GM19438 (cell line): Measurements from ENCODE around the gene CUX1.
"Not testable (repeated sequence)": the region's sequence is repeated elsewhere in the genome, so short reads cannot be mapped to it uniquely, and the experiment has no call there.

Source experiments
- ATAC-seq: cut with Tn5 transposase; IDR thresholded peaks from one replicate; pipeline ENCODE4 v1.9.1; 2021; ENCODE audit warnings: low read depth; ENCODE audit not compliant: unreplicated experiment

The CUX1 gene

DNA sequence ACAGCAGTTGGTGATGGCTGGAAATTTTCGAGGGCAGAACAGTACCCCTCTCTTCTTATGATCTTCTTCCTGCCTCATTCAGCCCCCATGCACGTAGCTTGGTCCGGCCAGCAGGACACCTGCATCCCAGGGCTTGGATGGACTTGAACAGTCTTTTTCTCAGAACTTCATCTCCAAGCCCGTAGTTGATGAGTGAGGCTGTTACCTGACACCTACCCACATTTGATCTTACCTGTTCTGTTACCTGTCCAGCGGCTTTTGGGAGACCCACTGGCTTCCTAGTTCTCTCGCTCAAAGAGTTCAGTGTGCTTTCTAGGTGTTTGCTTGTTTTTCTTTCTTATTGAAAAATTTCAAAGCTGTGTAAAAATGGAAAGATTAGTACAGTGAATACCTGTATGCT lies 212.2 kb downstream of the CUX1 start:
- ATAC-seq = no peak

DNA sequence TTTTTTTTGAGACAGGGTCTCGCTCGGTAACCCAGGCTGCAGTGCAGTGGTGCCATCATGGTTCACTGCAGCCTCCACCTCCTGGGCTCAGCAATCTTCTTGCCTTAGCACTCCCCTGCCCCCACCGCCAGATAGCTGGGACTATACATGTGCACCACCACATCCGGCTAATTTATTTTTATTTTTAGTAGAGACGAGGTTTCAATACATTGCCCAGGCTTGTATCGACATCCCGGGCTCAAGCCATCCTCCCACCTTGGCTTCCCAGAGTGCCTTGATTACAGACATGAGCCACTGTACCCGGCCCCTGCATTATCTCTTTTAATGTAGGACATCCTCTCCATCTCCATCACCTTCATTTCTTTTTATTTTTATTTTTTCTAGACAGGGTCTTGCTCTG lies 213.3 kb downstream of the CUX1 start:
- ATAC-seq = no peak

DNA sequence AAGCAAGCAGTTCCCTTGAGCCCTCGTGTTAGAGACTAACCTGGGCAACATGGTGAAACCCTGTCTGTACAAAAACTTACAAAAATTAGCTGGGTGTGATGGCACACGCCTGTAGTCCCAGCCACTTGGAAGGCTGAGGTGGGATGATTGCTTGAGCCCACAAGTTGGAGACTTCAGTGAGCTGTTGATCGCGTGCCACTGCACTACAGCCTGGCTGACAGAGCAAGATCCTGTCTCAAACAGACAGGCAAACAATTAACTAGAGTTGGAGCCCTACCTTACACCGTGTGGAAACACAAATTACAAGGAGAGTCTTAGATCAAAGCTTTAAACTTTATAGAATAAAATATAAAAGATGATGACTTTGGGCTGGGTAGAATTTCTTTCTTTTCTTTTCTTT lies 219.5 kb downstream of the CUX1 start:
- no peak for ATAC-seq

DNA sequence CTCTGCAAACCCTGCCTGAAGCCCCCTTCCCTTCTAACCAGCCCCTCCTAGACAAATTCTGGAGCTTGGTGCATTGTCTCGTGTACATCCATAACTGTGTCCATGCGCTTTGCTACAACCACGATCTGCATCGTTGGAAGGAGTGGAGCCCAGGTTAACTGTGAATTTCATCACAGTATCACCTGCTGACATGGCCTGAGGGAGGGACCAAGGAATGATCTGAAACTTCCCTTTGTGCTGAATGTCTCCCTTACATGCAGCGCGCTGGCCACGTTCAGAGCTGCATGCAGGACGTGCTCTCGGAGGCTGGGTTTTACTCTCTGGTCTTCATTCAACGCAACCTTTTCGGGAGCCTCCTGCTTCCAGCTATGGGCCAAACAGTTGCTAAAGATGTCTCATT lies 222.3 kb downstream of the CUX1 start:
- no peak for ATAC-seq

DNA sequence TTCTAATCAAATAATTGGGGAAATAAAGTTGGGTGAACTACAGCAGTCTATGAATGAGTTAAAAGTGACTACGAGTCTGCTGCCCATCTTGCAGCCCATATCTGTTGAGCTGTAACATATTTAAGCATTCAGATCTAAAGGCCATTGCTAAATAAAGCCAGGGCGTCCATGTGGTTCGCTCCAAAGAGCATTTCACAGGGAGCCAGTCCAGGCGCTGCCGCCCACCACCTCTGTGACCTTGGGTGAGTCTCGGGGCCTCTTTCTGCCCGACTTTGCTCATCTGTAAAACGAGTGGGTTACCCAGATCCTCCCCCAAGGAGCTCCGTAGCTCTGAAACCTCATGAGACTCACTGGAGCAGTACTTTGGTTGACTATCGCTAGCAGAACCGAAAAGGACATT lies 223.1 kb downstream of the CUX1 start:
- ATAC-seq = no peak

DNA sequence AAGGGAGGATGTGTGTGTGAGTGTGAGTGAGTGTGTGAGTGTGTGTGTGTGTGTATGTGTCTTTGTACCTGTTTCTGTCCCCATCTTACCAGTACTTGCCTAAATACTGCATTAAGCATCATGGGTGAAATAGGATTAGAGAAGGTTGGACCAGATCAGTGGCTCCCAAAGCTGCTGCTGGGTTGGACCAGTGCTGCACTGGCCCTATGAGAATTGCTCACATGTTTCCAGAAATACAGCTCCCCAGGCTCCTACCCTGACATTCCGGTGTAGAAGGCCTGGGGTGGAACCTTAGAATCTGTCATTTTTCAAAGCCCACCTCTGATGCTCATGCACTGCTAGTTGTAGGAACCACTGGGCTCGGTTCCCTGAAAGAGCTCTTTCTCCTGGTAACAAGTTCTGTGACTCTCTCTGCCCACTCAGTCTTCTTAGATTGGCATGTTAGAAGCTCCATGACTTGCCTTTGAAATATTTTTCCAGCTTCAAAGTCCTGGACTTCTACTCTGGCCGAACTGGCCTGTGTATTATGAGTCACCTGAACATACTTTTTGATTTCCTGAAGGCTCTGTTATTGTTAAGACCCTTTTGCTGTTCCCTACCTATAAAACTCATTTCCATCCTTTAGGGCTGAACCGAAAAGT lies 224.7 kb downstream of the CUX1 start:
- no peak for ATAC-seq

DNA sequence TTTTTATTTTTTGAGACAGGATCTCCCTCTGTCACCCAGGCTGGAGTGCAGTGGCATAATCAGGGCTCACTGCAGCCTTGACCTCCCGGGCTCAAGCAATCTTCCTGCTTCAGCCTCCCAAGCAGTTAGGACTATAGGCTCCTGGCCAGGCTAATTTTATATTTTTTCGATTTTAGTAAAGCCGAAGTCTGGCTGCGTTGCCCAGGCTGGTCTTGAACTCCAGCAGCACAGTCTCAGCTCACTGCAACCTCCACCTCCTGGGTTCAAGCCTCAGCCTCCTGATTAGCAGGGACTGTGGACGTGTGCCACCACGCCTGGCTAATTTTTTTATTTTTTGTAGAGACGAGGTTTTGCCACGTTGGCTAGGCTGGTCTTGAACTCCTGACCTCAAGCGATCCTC lies 225.4 kb downstream of the CUX1 start:
- ATAC-seq = not testable (repeated sequence)

DNA sequence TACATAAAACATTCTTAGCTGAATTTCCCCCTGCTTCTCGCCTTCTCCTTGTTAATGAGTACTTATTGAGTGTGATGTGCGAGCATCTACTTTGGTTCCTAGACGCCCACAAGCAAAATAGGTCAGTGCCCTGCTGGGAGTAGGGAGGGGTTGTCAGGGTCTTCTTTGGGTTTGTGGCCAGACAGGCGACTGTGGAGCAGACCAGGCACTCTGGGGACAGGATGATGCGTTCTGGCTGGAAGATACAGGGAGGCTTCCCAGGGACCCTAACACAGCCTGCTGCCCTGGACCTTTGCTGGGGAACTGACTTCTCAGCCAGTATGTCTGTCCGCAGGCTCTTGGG lies 227.2 kb downstream of the CUX1 start:
- no peak for ATAC-seq

DNA sequence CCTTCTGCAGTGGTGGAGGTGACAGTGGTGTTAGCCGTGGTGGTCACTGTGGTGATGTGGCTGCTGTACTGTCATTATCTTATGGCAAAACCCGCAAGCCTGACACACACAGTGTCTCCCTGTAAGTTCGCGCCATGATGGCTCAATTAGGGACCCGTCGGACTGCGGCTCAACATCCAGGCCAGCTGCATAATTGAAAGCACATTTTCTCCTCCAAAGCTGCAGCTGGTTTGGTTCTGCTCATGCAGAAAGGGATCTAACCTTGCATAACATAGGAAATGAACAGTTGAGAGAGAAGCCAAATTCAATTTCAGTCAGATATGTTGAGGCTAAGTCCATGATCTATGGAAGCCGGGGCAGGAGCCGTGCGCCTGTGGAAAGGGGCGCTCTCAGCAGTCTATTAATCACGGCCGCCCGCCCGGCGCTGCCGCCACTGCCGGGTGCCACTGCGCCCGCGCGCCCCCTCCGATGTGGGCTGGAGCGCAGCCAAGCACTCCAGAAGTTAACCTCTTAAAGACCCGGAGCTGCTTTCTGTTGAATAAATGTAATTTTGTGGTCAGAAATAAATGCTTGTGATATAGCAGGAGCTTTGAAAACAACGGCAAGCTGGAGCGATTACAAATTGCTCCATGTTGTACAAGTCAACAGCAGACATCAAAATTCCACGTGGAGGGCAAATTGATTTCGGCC lies 227.7 kb downstream of the CUX1 start:
- ATAC-seq = no peak

DNA sequence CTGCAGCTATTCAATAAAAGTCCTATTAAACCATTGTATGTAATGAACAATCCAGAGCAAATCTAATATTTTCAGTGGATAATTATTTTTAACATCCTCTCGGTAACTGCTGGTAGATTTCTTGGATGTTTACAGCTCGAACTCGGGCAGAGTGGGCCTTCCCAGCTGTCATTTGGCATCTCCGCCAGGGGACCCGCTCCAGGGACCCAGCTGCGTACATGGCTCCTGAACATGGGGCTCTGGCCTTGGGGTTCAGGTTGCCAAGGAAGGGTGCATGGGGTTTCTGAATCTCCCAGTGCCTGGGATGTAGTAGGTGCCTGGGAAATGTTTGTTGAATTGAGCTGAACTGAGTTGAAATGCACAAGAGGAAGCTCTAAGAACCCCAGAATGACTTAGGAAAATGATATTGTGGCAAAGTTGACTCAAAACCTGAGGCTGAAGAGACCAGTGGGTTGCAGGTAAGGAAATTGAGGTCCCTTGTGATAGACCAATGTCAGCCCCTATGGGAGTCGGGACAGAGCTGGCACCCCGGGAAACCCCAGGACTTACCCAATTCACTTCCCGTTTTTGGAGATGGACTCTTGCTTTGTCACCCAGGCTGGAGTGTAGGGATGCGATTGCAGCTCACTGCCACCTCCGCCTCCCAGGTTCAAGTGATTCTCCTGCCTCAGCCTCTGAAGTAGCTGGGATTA lies 228.4 kb downstream of the CUX1 start:
- ATAC-seq = no peak

DNA sequence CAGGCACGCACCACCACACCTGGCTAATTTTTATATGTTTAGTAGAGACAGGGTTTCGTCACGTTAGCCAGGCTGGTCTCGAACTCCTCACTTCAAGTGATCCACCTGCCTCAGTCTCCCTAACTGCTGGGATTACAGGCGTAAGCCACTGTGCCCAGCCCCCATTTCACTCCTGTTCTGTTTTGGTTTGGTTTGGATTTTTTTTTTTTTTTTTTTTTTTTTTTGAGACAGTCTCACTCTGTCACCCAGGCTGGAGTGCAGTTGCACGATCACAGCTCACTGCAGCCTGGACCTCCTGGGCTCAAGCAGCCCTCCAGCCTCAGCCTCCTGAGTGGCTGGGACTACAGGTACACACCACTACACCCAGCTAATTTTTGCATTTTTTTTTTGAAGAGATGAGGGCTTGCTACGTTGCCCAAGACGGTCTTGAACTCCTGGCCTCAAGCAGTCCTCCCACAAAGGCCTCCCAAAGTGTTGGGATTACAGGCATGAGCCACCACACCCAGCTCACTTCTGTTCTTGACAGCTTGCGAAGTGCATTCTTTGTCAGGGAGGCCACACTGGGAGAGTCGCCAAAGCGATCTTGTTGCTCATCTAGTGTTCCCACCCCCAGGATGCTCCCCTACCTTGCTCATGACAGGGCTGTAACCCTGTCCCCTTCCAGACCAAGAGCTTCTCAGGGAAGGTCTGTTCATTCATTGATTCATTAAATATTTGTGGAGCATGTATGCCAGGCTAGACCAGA lies 229.1 kb downstream of the CUX1 start:
- no peak for ATAC-seq

DNA sequence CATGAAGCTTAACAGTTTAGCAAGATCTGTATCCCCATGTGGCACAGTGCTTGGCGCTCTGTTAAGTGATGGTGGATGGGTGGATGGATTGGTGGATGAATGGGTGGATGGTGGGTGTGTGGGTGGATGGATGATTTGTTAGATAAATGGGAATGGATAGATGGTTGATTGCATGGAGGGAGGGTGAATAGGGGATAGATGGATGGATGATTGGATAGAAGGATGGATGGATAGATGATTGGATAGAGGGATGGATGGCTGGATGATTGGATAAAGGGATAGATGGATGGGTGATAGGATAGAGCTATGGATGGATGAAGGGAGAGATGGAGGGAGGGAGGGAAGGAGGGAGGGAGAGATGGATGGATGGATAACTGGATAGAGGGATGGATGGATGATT lies 229.7 kb downstream of the CUX1 start:
- ATAC-seq = no peak

DNA sequence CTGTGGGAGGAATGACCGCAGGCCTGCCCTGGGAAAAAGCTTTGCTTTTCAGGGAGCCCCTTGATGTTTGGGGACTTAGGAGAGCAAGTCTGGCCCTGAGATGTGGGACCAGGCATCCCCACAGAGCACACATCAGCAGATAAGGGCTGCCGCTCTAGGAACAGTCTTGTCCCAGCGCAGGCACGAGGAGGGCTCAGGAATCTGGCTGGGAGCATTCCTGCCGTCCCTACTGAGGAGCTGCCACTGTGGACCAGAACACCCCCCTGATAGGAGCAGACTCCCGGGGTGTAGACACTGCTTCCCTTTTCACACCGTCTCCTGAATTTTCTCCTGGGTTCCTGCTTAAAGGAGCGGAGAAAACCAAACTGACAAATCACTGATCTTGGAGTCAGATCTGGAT lies 232.3 kb downstream of the CUX1 start:
- no peak for ATAC-seq

DNA sequence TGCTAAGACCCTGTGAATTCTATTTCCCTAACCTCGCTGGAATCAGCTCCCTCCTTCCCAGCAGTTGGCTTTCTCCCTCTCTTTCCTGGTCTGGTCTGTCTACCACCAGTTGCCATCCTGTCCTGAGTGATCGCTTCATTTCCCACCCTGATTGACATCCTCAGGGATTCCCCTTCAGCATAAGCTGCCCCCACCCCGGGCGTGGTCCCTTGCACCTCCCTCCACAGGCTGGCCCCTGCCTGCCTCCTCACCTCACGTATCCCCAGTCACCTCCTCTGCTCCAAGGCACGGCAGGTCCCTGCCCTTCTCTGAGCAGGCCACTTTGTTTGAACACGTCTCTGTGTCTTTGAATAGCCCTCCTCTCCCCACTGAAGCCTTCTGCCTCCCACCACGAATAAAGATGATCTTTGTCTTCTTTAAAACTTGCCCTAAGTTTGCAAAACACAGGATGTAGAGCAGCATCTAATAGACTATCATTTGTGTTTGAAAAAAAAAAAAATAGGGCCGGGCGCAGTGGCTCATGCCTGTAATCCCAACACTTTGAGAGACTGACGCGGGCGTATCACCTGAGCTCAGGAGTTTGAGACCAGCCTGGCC lies 233.5 kb downstream of the CUX1 start:
- ATAC-seq = no peak

DNA sequence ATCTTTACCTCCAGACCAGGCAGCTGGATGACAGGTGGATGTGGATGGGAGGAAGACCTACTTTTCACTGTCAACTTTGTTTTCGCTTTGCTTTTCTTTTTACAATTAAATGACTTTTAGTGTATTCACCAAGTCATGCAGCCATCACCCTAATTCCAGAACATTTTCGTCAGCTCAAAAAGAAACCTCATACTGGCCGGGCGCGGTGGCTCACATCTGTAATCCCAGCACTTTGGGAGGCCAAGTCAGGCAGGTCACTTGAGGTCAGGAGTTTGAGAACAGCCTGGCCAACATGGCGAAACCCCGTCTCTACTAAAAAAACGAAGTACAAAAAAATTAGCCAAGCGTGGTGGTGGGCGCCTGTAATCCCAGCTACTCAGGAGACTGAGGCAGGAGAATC lies 234.3 kb downstream of the CUX1 start:
- not testable (repeated sequence) for ATAC-seq

DNA sequence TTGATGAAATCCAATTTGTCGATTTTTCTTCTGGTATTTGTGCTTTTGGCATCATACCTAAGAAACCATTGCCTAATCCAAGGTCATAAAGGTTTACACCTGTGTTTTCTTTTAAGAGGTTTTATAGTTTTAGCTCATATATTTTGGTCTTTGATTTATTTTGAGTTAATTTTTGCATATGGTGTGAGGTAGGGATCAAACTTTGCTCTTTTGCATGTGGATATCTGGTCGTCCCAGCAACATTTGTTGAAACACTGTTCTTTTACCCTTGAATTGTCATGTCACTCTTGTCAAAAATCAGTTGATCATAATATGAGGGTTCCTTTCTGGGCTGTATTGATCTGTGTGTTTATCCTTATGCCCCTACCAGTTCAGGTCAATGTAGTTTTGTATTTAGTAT lies 236.7 kb downstream of the CUX1 start:
- no peak for ATAC-seq

DNA sequence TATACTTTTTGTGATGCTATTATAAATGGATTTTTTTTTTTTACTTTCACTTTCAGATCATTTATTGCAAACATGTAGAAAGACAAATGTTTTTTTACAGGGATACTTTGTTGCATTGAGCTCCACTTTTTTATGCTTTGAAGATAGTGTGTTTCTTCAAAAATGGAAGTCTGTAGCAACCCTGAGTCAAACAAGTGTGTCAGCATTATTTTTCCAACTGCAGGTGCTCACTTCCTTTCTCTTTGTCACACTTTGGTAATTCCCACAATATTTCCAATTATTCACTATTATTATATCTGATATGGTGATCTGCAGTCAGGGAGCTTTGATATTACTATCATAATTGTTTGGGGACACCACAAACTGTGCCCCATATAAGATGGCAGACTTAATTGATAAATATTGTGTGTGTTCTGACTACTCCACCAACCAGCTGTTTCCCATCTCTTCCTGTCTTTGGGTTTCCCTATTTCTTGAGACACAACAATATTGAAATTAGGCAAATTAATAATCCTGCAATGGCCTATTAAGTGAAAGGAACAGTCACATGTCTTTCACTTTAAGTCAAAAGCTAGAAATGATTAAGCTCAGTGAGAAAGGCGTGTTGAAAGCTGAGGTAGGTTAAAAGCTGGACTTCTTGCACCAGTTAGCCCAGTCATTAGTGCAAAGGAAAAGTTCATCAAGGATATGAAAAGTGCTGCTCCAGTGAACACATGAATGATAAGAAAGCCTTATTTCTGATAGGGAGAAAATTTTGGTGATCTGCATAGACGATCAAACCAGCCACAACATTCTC lies 238.0 kb downstream of the CUX1 start:
- ATAC-seq = no peak

DNA sequence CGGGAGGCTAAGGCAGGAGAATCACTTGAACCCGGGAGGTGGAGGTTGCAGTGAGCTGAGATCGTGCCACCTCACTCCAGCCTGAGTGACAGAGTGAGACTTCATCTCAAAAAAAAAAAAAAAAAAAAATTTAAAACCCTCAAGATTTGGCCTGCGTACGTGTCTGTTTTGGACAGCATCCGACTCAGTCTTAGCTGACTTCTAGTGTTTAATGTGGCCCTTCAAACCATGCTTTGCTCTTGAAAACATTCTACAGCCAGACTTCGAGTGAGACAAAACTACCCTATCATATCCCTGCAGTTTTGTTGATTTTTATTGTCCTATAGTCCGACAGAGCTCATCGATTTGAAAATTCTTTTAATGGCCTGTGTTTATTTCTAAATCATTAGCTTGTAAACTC lies 242.1 kb downstream of the CUX1 start:
- no peak for ATAC-seq

DNA sequence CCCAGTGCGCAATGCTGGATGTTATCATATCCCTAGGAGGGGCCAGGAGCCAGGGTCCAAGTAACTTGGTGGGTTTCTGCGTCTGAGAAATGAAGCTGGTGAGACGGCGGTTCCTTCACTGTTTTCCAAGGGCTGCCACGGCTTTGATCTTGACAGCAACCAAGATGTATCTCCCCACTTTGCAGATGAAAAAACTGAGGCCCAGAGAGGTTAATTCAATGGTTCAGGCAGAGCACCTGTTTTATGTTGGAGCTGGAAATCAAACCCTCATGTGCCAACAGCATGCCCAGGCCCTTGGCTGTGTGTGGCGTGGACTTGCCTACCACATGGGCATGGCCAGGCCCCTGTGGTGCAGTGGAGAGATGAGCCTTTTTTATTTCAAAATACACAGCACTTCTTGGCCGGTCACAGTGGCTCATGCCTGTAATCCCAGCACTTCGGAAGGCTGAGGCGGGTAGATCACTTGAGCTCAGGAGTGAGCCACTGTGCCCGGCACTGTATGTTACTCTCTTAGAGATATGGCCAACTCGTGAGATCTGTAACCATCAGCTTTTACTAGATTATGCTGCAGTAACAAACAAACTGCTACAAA lies 244.0 kb downstream of the CUX1 start:
- no peak for ATAC-seq

DNA sequence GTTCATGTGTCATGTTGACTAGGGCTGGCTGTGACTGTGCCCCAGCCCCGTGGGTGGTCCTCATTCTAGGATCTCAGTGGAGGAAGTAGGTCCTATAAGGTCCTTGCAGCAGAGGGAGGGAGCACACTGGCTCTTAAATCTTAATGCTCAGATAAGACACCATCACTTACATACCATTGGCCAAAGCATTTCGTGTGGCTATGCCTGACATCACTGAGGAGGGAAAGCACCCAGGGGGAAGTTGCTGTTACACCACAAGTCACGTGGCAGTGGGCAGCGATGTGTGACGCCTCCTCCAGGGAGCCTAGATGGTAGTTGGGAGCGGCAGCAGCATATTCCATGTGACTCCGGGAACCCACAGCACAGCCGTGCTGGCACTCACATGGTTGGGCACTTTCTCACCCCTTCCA lies 244.6 kb downstream of the CUX1 start:
- peak; percentile 74 for ATAC-seq
